K562 (cell line): ENCODE results near the gene FA2H. TPM values are rescaled to one million over a fixed set of nuclear protein-coding genes. Genes with fewer than 3 reads are reported as not detected.

Experiments
- CSDE1 ChIP-seq, 2 experiments: fragments of 450-650 bp; IDR thresholded peaks; 2 replicates each; pipeline ENCODE4 v1.6.1; 2016; ENCODE audit warnings: mild to moderate bottlenecking in 1 of 2
- HDAC8 ChIP-seq: fragments of 450-650 bp; IDR thresholded peaks from 2 replicates; pipeline ENCODE4 v1.6.1; 2016; ENCODE audit warnings: mild to moderate bottlenecking, missing genetic modification characterization, moderate library complexity, missing compliant biosample characterization
- MAZ ChIP-seq, 2 experiments: fragments of 450-650 bp in 1 of 2; sonication (generic) in 1 of 2; formaldehyde crosslinking; IDR thresholded peaks in 1 of 2; conservative IDR thresholded peaks in 1 of 2; 2 replicates each; pipeline versions ENCODE4 v1.4.0 to v1.5.0; 2020; ENCODE audit warnings: mild to moderate bottlenecking in 1 of 2, missing genetic modification reagents in 1 of 2
- PHB ChIP-seq: fragments of 250-450 bp; sonication (Bioruptor Pico); IDR thresholded peaks from 2 replicates; pipeline ENCODE4 v1.5.0; 2021
- PRPF4 ChIP-seq: fragments of 200-400 bp; formaldehyde crosslinking; IDR thresholded peaks from one replicate; pipeline ENCODE4 v1.6.1; 2017; ENCODE audit warnings: low read length, low read depth, mild to moderate bottlenecking; ENCODE audit not compliant: insufficient read depth, poor library complexity, severe bottlenecking
- PTBP1 ChIP-seq: fragments of 200-400 bp; formaldehyde crosslinking; IDR thresholded peaks from 2 replicates; pipeline ENCODE4 v1.6.1; 2017; ENCODE audit warnings: low read depth, low read length
- RUNX1 ChIP-seq: sonication (generic); IDR thresholded peaks from 2 replicates; pipeline ENCODE4 v1.6.1; 2016; ENCODE audit warnings: antibody characterized with exemption, low read depth
- SMAD1 ChIP-seq: fragments of 150-350 bp; IDR thresholded peaks from 2 replicates; pipeline ENCODE4 v1.6.1; 2014; ENCODE audit warnings: low read length, low read depth; ENCODE audit not compliant: partially characterized antibody
- ZBTB9 ChIP-seq: fragments of 450-650 bp; formaldehyde crosslinking; IDR thresholded peaks from 2 replicates; pipeline ENCODE4 v1.4.0; 2020; ENCODE audit warnings: mild to moderate bottlenecking, moderate library complexity
- ZEB2 ChIP-seq: fragments of 450-650 bp; IDR thresholded peaks from 2 replicates; pipeline ENCODE4 v1.6.1; 2016
- ZNF785 ChIP-seq: fragments of 250-450 bp; sonication (Bioruptor Pico); IDR thresholded peaks from 2 replicates; pipeline ENCODE4 v1.4.0; 2020; ENCODE audit warnings: mild to moderate bottlenecking
- polyA plus RNA-seq, 8 experiments: library from polyadenylated mRNA; depleted of rRNA in 4 of 8; stranded (reverse) in 5 of 8; unstranded in 3 of 8; fragments of >200 nt; fragmentation: Nextera tagmentation in 2 of 8; fragmentation: Illumina TruSeq in 1 of 8; extraction: Ambion mirVana in 2 of 8; extraction: Trizol in 1 of 8; gene quantifications; 2 replicates each; pipeline versions ENCODE4 v1.2.1 to v1.2.3, GENCODE V29; 2011 to 2014; ENCODE audit warnings: inconsistent platforms in 1 of 8, missing spikeins in 1 of 8
- total RNA-seq, 7 experiments: library from RNA; depleted of rRNA in 6 of 7; stranded (reverse); fragments of >200 nt in 6 of 7; fragmentation: Illumina TruSeq in 2 of 7; extraction: Trizol in 2 of 7; gene quantifications; 2 replicates each; pipeline versions ENCODE4 v1.2.1 to v1.2.3, GENCODE V29; 2011 to 2021; ENCODE audit warnings: low replicate concordance in 1 of 7
- TF ChIP-seq, protein P1 (sequence below), 2 experiments: fragments of 450-650 bp; formaldehyde crosslinking in 1 of 2; IDR thresholded peaks; 2 replicates each; pipeline versions ENCODE4 v1.4.0 to v1.6.1; 2014 to 2020; ENCODE audit warnings: mild to moderate bottlenecking in 2 of 2, borderline replicate concordance in 1 of 2, low read depth in 1 of 2
- TF ChIP-seq, protein P2 (sequence below): fragments of 250-450 bp; sonication (Bioruptor Pico); IDR thresholded peaks from 2 replicates; pipeline ENCODE4 v1.8.0; 2021; ENCODE audit warnings: mild to moderate bottlenecking, moderate library complexity
- TF ChIP-seq, protein P3 (sequence below): fragments of 250-450 bp; sonication (Bioruptor Pico); IDR thresholded peaks from 2 replicates; pipeline ENCODE4 v1.8.0; 2021; ENCODE audit warnings: moderate library complexity, mild to moderate bottlenecking, inconsistent platforms

Gene FA2H
- total and polyA plus RNA-seq, 9 of the 15 experiments (the other 6 are each of a cell fraction or from before 2014, with no cell fraction given) = not detected

DNA sequence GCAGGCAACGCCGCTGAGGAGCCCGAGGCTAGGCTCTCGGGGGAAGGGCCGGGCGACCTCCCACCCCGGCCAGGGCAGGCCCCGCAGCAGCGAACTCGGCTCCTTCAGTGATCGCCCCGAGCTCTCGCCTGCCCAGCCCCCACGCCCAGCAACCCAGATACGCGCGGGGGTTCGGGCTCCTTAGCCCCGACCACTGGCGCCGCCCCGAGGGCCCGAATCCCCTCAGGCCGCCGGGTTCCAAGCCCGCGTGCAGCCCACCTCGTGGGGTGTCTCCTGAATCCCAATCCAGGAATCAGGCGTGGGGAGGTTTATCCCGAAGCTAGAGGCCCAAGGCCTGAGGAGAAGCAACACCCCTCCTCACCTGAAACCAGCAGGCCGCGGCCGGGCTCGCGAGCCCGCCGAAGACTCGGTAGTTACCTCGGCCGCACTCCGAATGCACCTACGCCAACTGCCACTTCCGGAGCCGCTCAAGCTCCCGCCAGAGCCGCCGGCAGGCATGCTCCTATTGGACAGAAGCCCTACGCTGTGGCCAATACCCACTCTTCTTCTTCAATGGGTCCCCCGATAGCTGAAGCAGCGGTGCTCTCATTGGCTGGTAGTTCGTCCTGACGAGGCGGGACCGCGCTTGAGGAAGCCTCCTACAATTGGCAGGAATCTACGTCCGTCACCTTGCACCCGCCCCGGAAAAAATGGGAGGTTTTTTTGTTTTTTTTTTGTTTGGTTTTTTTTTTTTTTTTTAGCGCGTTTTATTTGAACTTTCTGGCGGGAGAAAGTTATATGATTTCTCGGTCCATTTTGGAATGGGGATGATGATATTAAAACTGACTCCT lies 108.0 kb downstream of the FA2H start, which contains the start of gene RFWD3 (continued):
- TF ChIP-seq, protein P1, sequence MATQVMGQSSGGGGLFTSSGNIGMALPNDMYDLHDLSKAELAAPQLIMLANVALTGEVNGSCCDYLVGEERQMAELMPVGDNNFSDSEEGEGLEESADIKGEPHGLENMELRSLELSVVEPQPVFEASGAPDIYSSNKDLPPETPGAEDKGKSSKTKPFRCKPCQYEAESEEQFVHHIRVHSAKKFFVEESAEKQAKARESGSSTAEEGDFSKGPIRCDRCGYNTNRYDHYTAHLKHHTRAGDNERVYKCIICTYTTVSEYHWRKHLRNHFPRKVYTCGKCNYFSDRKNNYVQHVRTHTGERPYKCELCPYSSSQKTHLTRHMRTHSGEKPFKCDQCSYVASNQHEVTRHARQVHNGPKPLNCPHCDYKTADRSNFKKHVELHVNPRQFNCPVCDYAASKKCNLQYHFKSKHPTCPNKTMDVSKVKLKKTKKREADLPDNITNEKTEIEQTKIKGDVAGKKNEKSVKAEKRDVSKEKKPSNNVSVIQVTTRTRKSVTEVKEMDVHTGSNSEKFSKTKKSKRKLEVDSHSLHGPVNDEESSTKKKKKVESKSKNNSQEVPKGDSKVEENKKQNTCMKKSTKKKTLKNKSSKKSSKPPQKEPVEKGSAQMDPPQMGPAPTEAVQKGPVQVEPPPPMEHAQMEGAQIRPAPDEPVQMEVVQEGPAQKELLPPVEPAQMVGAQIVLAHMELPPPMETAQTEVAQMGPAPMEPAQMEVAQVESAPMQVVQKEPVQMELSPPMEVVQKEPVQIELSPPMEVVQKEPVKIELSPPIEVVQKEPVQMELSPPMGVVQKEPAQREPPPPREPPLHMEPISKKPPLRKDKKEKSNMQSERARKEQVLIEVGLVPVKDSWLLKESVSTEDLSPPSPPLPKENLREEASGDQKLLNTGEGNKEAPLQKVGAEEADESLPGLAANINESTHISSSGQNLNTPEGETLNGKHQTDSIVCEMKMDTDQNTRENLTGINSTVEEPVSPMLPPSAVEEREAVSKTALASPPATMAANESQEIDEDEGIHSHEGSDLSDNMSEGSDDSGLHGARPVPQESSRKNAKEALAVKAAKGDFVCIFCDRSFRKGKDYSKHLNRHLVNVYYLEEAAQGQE (IDR thresholded peaks at IDR 0.05; ENCODE audit: borderline replicate concordance) = no peak
- TF ChIP-seq, protein P1 (CRISPR knock-in tag; IDR thresholded peaks at IDR 0.05; ENCODE audit: low read depth) = peak; percentile 73; the same call in 1 of the 2 replicates
- TF ChIP-seq, protein P2, sequence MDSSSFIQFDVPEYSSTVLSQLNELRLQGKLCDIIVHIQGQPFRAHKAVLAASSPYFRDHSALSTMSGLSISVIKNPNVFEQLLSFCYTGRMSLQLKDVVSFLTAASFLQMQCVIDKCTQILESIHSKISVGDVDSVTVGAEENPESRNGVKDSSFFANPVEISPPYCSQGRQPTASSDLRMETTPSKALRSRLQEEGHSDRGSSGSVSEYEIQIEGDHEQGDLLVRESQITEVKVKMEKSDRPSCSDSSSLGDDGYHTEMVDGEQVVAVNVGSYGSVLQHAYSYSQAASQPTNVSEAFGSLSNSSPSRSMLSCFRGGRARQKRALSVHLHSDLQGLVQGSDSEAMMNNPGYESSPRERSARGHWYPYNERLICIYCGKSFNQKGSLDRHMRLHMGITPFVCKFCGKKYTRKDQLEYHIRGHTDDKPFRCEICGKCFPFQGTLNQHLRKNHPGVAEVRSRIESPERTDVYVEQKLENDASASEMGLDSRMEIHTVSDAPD (CRISPR knock-in tag) = no peak
- TF ChIP-seq HDAC8 (tag) (no peak), ZBTB9 (CRISPR knock-in tag) (0 out of 2 replicates have a peak, but pooled peaks have one; percentile 43), PHB (CRISPR knock-in tag) (no peak), MAZ (CRISPR knock-in tag; conservative IDR thresholded peaks at IDR 0.05 in 1 of 2, IDR thresholded peaks at IDR 0.05 in 1 of 2) (peak; percentile 35 to 42; a peak in 2 of 4 replicates), SMAD1 (peak; percentile 84), ZNF785 (CRISPR knock-in tag) (no peak), ZEB2 (no peak), CSDE1 (IDR thresholded peaks at IDR 0.05) (no peak), PTBP1 (no peak), RUNX1 (no peak), PRPF4 (peak; percentile 88)
- TF ChIP-seq, protein P3, sequence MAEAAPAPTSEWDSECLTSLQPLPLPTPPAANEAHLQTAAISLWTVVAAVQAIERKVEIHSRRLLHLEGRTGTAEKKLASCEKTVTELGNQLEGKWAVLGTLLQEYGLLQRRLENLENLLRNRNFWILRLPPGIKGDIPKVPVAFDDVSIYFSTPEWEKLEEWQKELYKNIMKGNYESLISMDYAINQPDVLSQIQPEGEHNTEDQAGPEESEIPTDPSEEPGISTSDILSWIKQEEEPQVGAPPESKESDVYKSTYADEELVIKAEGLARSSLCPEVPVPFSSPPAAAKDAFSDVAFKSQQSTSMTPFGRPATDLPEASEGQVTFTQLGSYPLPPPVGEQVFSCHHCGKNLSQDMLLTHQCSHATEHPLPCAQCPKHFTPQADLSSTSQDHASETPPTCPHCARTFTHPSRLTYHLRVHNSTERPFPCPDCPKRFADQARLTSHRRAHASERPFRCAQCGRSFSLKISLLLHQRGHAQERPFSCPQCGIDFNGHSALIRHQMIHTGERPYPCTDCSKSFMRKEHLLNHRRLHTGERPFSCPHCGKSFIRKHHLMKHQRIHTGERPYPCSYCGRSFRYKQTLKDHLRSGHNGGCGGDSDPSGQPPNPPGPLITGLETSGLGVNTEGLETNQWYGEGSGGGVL (CRISPR knock-in tag) = no peak
